ENCODE results near the gene SKI. TPM values are rescaled to one million over a fixed set of nuclear protein-coding genes. Genes with fewer than 3 reads are reported as not detected.

SKI gene
- polyA plus RNA-seq, 1 donor = 53.8 TPM

- DNase-seq (ENCODE audit: low read depth) = no peak
These were observed 33.7 kb upstream of the SKI start, which contains the start of gene FAAP20 for GRCh38 chr1:2194319-2194897. FAAP20 (minus strand) TSS chr1:2194772; CDS start chr1:2194749, 23 bp downstream.

- no peak for DNase-seq (ENCODE audit: low read depth)
These were observed 33.0 kb upstream of the SKI start for GRCh38 chr1:2194898-2195673.

DNA sequence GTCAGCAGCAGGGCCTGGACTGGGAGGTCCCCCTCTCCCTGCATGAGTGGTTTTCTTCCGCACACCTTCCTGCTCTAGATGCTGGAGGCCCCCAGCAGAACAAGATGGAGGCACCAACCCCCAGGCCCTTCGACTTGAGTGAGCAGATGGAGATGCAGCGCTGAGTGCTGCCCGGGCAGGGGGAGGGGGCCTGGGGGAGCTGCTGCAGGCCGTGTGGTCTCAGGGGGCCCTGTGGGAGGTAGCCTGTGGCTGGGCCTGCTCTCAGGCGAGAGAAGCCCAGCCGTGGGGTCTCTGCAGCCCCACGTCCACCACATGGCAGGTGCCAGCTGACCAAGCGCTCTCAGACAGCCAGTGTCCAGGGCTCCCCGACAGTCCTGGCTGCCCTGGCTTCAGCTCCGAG lies 32.3 kb upstream of the SKI start:
- DNase-seq (ENCODE audit: low read depth) = no peak

- DNase-seq (ENCODE audit: low read depth) = no peak
These were observed 31.0 kb upstream of the SKI start for GRCh38 chr1:2196901-2197638.

DNA sequence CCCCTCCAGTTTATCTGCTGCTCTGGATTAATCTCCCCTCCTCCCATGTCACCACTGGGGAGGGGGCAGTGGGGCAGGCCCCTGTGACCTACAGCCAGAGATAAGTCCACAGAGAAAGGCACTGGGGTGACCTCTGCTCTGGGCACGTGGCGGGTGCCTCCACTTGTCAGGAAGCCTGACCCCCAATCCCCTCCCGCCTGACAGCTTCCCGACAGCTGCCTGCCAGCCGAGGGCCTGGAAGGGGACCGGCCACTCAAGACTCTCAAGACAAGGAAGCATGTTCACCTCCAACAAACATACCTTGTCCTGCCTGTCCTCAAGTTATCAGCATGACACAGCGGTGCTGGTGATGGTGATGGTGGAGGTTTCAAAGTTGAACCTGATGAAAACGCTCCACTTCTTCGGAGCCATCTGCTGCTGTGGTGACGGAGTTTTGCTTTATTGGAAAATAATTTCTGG lies 30.4 kb upstream of the SKI start:
- no peak for DNase-seq (ENCODE audit: low read depth)

DNA sequence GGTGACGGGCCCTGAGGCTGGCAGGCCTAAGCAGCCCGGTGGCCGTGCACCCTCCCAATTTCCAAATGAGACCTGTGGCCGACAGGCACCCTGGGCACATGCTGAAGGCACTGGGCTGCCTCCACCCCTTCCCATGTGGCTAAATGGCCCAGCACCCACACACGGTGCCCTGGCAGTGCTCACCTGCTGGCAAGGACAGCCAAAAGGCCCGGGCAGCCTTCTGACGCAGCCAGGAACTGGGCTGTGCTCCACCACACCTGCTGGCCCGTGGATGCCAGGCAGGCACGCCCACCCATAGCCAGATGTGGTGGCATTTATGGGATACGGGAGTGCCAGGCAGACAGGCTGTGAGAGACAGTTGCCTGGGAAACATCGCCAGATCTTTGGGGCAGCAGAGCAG lies 29.5 kb upstream of the SKI start:
- no peak for DNase-seq (ENCODE audit: low read depth)

DNA sequence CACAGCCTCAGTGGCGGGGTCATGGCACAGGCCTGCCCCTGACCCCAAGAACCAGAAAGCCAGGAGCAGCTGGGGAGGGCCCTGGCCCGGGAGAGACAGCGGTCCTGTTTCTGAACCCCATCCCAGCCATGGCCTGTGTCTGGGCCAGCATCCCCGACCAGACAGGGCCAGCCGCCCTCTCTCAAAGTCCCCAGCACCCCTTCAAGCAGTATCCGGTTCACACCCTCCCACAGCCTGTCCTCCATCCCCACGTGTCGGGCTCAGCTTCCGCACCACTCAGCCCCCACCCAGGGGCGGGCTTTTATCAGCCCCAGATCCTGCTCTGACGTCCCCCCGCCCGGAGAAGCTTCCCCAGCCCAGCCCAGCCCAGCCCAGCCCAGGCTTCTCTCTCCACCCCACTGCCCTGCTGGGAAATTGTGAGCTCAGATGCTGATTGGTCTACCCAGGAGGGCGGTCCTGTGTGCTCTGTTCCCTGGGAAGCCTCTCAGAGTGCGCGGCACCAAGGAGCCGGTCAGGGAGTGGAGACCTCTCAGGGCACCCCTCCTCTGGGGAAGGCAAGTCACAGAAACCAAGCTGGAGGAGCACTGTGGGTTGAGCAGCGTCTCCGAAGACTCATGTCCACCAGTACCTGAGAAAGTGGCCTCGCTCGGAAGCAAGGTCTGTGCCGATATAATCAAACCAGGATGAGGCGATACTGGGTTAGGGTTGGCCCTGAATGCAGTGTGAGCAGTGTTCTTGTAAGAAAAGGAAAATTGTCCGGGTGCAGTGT lies 28.9 kb upstream of the SKI start:
- DNase-seq (ENCODE audit: low read depth) = no peak

GRCh38 chr1:2200308-2200943 lies 27.7 kb upstream of the SKI start:
- DNase-seq (ENCODE audit: low read depth) = no peak

DNA sequence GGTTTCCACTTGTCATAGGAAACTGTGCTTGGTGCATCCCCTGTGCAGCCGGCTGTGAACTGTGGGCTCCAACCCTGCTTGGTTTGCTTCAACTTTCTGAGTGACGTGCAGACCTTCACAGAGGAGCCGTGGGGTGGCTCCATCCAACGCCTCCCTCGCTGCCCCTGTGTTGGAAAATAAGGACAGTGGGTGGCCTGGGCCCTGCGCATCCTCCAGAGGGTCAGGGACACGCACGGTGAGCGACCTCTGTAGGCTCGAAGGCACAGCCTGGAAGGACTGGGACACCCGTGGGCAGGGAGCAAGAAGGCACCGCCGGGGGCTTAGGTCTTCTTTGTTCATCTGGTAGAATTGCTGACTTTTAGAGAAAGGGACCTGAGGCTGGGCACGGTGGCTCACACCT lies 27.1 kb upstream of the SKI start:
- DNase-seq (ENCODE audit: low read depth) = no peak

DNA sequence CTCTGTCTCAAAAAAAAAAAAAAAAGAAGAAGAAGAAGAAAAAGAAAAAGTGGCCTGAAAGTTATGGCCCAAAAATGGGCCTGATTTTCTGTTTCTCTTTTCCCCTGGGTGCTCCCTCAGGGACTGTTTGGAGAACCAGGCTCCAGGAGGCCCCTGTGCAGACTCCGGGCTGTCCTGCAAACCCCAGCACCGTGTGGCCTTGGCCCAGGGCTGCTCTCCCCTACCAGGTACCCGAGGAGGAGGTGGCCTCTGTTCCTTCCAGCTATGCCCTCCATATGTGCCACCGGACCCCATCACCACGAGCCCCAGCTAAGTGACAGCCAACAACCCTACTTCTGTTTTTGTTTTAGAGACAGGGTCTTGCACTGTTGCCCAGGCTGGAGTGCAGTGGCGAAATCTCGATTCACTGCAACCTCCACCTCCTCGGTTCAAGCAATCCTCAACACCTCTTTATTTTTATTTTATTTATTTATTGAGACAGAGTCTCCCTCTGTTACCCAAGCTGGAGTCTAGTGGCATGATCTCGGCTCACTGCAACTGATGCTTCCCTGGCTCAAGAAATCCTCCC lies 26.0 kb upstream of the SKI start:
- no peak for DNase-seq (ENCODE audit: low read depth)

DNA sequence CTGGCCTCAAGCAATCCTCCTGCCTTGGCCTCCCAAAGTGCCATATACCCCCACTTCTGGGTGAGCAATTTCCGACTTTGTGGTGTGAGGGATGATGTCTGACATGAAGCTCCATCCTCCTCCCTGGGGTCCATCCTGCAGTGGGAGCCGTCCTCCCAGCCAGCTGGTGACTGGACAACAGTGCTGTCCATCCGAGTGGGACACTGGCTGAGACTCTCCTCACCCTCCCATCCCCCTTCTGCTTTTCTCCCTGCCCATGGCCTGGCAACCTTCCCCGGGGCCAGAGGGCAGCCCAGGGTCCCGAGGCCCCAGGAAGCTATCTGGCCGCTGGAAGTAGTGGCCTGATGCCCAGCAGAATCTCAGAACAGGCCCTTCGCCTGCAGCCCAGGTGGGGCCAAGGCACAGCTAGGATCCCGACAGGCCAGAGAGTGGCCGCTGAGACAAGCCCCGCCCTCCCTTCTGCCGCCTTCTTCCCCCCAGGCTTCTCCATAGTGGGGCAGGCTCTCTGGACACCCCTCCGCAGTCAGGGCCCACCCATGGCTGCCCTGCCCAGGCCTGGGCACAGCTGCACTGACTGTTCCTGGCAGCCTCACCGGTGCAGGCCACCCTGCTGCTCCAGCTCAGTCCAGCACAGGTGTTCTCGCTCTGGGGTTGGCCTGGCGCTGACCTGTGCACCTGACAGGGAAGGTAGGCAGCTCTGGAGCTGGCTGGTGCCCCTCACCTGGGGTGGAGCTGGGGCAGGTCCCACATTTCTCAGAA lies 25.1 kb upstream of the SKI start:
- no peak for DNase-seq (ENCODE audit: low read depth)

- no peak for DNase-seq (ENCODE audit: low read depth)
These were observed 24.3 kb upstream of the SKI start for GRCh38 chr1:2203671-2204414.

GRCh38 chr1:2204415-2205190 lies 23.5 kb upstream of the SKI start:
- no peak for DNase-seq (ENCODE audit: low read depth)

GRCh38 chr1:2205191-2205952 lies 22.7 kb upstream of the SKI start:
- no peak for DNase-seq (ENCODE audit: low read depth)

GRCh38 chr1:2206813-2207487 lies 21.2 kb upstream of the SKI start:
- no peak for DNase-seq (ENCODE audit: low read depth)

DNA sequence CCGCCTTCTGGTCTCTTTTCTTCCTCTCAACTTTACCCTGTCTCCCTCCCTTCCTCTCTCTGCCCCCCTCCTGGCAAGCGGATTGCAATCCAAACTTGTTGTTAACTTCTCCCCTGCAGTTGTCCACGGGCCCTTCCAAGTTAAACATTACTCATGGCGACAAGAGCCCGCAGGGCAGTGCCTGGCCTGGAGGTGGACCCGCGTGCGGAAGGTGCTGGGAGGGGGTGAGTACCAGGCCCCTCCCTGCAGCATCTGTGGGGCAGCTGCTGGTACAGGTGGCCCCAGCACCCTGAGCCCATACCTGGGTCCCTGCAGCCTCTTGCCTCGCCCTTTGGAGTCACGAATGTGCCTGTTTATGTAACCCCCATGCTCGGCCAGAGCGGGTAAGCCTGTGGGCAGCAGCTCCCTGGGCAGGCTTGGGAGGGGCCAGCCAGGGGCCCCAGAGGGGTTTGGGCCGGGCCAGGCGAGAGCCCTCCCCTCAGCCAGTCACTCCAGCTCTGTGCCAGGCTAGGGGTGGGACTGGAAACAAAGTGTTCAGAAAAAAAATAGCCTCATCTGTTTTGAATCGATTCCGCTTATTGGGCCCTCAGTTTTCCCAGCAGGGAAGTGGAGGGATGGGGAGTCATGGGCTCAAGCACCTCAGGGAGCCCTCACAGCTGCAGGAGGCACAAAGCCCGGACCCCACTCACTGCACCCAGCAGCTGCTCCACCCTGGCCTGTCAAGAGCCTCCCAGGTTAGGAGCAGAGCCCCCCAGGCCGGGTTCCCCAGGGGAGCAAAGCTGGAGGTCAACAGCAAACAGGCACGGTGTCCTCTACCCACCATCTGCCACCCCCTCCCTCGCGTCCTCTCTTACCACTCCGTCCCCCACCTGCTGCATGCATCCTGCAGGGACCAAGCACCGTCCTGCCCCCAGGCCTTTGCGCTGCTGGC lies 19.5 kb upstream of the SKI start:
- no peak for DNase-seq (ENCODE audit: low read depth)
